NCI-H2029 (cell line): ENCODE data around the gene CADPS2.

Source experiments
- DNase-seq: peaks from one replicate; lab custom pipeline; 2025; lab: John Stamatoyannopoulos, UW

CADPS2 gene

GRCh38 chr7:122528879-122529481 is 357.3 kb downstream of the CADPS2 start:
- peak; percentile 35 for DNase-seq

- no peak for DNase-seq
Measured at GRCh38 chr7:122525355-122525754, 360.9 kb downstream of the CADPS2 start.

DNA sequence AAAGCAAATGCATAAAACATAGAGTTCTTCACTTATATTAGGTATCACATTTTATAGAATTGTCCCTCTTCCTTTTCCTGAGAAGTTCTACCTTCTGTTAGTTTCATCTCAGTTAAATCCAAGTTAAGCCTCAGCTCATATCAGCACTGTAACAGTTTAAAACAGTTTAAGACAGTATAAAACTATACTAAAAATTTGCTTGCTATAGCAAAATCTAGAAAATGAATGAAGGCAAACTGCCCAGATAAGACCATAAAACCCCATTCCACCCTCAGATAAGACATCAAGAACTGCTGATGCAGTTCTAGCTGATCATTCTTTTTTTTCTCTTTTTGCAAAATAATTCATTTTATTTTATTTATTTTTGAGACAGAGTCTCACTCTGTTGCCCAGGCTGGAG is 364.5 kb downstream of the CADPS2 start:
- DNase-seq = no peak

DNA sequence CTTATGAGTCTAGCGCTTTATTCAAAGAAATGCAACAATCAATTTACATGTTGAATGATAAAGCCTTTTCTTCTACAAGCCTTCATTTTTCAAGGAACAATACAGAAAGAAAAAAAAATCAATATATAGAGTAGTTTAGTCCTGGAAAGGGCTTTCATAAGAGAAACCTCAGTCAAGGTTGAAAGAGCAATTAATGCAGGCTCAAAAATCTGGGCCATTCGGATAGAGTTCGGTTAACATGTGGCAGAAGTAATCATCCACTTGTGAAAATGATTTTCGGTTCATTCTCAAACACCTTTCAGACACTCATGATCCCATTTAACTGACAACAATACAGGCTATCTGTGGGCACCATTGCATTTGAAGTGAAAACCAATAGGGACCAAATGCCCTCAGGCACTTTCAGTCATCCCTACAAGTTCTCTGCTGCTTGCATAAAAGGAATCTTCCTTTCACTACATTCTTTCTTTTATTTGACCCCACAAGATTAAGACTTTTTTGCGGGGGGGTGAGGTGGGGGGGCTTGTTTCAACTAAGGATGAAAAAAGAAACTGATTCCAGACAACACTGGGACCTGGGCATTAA is 365.2 kb downstream of the CADPS2 start:
- DNase-seq = no peak

DNA sequence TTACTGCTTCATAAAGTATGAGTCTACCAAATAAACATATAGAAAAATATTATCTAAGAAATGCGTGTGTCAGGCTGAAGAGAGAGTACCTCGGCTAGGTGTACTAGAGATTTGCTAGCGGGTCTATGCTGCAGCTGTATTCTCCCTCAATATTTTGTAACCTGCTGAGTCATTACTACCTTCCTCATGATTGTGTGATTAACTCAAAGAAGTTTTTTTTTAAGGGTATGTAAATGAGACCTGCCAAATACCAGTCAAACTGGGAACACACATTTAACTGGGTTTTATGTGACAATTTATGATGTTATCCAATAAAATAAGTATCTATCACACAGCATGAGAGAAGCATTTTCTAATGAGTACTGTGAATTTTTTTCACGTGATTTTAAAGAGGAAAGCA is 367.8 kb downstream of the CADPS2 start:
- no peak for DNase-seq

GRCh38 chr7:122517576-122517975 is 368.7 kb downstream of the CADPS2 start:
- DNase-seq = no peak

DNA sequence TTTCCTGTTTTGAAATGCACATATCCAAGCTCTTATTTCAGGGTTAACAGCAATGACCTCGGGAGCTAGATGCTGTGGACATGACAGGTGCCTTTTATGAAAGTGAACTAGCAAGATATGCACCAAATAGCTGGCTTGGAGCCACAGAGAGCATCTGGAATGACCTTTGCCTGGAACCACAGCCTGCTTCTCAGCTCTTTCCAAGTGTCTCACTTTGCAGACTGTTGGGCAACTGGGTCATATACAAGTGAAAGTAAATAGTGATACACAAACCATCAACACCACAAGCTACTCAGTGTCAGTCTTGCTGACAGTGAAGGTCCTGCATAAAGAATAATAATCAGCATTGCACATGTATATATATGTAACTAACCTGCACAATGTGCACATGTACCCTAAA is 370.9 kb downstream of the CADPS2 start:
- peak; percentile 18 for DNase-seq

DNA sequence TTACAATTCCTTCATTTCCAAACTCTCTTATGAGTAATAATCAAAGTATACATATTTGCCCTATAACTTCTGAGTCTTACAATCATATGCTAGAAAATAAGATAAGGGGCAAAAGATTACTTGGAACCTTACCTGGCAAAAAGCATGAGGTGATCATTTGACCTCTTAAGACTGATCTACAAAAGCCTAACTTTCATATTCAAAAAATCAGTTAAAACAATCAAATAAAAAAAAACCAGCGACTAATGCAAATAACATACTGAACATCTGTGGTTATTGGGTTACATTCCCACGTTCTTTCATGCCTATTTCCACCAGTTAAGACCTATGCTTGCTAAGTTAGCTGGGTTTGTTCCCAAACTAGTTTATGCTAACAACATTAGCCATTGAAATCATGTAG is 375.0 kb downstream of the CADPS2 start:
- no peak for DNase-seq

DNA sequence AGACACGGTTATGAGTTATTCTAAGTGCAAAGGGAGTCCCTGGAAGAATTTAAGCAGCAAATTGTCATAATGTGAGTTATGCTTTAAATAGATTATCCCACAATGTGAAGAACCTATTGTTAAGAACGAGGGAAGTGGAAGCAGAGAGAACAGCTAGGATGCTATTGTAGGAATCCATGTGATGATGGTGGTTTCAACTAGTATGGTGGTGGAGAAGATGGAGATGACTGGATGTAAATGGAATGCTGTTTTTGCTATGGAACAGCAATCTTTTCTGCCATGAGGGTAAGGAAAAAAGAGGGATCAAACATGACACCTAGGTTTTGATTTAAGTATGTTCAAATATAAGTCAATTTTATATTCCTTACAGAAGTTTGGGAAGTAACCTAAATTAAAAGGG is 378.7 kb downstream of the CADPS2 start:
- DNase-seq = no peak

- no peak for DNase-seq
Measured at GRCh38 chr7:122492007-122492406, 394.3 kb downstream of the CADPS2 start.

- no peak for DNase-seq
Measured at GRCh38 chr7:122488241-122488640, 398.0 kb downstream of the CADPS2 start.

DNA sequence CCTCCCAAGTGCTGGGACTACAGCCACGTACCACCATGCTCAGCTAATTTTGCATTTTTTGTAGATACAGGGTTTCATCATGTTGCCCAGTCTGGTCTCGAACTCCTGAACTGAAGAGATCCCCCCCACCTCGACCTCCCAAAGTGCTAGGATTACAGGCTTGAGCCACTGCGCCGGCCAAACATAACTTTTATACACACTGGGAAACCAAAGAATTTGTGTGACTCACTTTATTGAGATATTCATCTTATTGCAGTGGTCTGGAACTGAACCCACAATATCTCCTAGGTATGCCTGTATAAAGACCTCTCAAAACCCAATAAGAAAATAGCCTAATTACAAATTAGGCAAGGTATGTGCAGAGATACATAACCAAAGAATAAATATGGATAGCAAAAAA is 399.1 kb downstream of the CADPS2 start:
- DNase-seq = no peak

GRCh38 chr7:122485856-122486255 is 400.4 kb downstream of the CADPS2 start:
- DNase-seq = no peak

DNA sequence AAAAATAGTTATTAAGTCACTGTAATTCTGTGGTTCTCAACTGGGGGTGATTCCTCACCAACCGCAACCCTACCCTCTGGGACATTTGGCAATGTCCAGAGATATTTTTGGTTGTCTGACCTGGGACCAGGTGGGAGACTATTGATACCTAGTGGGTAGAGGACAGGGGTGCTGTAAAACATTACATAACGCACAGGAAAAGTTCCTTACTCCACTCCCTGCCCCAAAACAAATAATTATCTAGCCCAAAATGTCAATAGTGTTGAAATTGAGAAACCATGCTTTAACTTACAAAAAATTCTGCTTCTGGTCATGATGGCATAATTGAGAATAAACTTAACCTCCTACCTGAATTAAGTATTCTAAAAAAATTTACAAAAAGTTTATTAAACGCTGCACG is 404.0 kb downstream of the CADPS2 start:
- no peak for DNase-seq

- DNase-seq = no peak
Measured at GRCh38 chr7:122470859-122471258, 415.4 kb downstream of the CADPS2 start.

- no peak for DNase-seq
Measured at GRCh38 chr7:122468945-122469344, 417.3 kb downstream of the CADPS2 start.

GRCh38 chr7:122467661-122468449 is 418.4 kb downstream of the CADPS2 start:
- DNase-seq = no peak

- DNase-seq = no peak
Measured at GRCh38 chr7:122465296-122465695, 421.0 kb downstream of the CADPS2 start.

DNA sequence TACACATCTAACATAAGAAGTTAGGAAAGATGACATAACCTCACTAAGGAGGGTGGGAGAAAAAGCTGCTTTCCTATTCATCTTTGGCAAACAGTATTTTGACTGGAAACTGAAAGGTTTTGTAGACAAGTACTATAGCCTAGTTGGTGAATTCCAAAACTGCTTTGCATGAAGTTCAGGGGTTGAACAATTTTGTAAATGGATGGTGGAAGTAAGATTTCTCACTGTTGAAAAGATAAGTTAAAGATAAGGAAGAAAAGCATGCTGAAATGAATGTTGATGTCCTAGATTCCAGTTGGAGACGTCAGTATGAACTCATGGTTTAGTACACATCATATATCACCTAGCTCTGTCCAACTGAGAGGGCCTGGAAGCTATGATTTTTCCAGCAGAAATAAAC is 422.6 kb downstream of the CADPS2 start:
- no peak for DNase-seq

- DNase-seq = no peak
Measured at GRCh38 chr7:122460936-122461335, 425.3 kb downstream of the CADPS2 start.

DNA sequence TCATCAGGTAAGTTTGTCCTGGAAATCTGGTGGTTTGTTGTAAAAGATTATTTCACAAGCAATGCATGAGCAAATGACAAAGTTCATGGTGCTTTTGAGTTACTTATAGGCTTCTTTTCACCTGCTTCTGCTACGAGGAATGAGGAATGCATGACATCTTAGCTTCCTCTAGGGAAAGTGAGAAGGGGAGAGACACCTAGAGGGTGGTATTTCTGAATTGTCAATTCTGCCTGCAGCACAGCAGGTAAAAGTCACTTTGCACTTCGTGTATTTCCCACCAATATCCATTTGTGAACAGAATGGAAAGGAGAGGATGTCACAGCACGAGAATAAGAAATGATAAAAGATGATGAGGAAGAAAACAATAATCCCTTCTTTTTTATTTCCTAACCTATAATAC is 428.3 kb downstream of the CADPS2 start:
- no peak for DNase-seq

DNA sequence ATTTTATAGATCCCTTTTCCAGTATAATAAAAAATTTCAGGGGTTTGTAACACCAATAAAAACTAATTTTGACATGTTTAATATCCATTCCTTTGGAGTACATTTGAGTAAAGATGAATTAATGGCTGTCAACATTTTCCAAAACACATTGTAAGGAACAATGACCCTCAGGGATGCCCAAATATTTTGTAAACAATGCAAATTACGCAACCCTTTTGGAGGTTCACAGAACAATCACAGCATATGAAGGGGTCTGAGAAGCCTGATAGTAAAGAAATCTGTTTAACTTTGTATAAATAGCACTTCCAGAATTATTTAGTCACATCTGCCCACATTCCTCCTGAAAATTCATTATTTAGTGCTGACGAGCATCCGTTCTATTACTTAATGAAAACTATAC is 428.9 kb downstream of the CADPS2 start:
- DNase-seq = no peak

DNA sequence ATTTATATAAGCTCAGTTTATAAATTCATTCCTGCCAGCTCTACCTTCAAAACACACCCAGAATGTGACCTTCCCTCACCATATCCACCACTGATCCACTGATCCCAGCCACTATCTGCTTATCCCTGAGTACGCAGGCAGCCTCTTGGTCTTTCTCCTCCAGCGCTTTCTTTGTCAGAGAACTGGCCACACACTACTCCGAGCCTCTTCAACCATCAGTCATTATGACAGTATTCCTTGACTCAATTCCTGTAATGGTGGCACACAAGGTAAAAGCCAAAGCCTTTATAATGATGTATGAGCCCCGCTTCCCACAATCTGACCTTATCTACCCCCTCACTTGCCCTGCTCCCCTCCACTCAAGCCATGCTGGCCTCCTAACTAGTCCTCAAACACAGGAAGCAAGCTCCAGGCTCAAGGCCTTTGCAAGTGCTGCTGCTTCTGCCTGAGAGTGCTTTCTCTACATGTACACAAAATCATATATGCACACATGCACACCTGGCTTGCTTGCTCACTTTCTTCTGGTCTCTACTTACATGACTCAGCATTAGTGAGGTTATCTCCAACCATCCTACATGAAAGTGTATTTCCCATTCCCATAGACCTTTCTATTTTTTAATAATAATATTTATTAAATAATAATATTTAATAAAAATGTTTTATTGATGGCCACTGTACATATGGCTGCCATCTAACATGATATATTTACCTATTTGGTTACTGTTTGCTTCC is 431.3 kb downstream of the CADPS2 start:
- DNase-seq = no peak
